K562 (cell line): ENCODE data around the gene MS4A18. TPM values are rescaled to one million over a fixed set of nuclear protein-coding genes. Genes with fewer than 3 reads are reported as not detected.

ENCODE experiments used
- ATAC-seq: fragments of 200-7000 bp; cut with Tn5 transposase; 3 replicates; pipeline ENCODE4 v1.9.1; 2020; ENCODE audit warnings: moderate library complexity
- Bru-seq: library from RNA; stranded (reverse); fragments of 400-500 nt; gene quantifications from one replicate; lab custom pipeline; 2021; lab: Mats Ljungman, UMichigan
- BruChase-seq, 2 experiments: library from RNA; stranded (reverse); fragments of 400-500 nt; gene quantifications; one replicate each; lab custom pipeline; 2021; lab: Mats Ljungman, UMichigan
- BruUV-seq: library from RNA; stranded (reverse); fragments of 400-500 nt; replicated peaks from 2 replicates; lab custom pipeline; 2021; lab: Mats Ljungman, UMichigan
- CTCF ChIA-PET: fragments of 300-600 bp; formaldehyde crosslinking; extraction: SDS; loops from one replicate; lab custom pipeline; 2021; ENCODE audit warnings: low intra/inter-chr PET ratio; lab: Yijun Ruan, JAX
- POLR2A ChIA-PET: fragments of 300-600, 350-650 bp; sonication (Branson Sonifier 250); formaldehyde crosslinking; extraction: SDS; loops from one replicate; lab custom pipeline; 2021; ENCODE audit warnings: antibody characterized with exemption, inconsistent platforms; lab: Yijun Ruan, JAX
- DNase-seq, 4 experiments: peaks; one replicate each; pipeline versions ENCODE4 v3.0.0 to v3.0.0-alpha.2; 2011 to 2018; ENCODE audit warnings: low spot score in 3 of 4, mixed read lengths in 3 of 4; ENCODE audit errors: extremely low read depth in 1 of 4
- FAIRE-seq: peaks from 2 replicates; lab custom pipeline; 2011; peaks lifted over from hg19 to GRCh38; lab: Jason Lieb, UNC
- H2AFZ ChIP-seq: 2 replicates; pipeline ENCODE4 v1.6.0; 2011; ENCODE audit warnings: low read depth, low read length, control low read depth, inconsistent platforms
- H3K27ac ChIP-seq: fragments of 200-600 bp; 3 replicates; pipeline ENCODE4 v1.8.0; 2011; ENCODE audit warnings: low read depth, mild to moderate bottlenecking, control low read depth, inconsistent platforms, low read length, moderate library complexity, mixed read lengths; ENCODE audit errors: extremely low read depth
- H3K27me3 ChIP-seq, 2 experiments: fragments of 300-600 bp in 1 of 2; 2 replicates in 1 of 2; 3 replicates in 1 of 2; pipeline versions ENCODE4 v1.6.0 to v1.8.0; 2011; ENCODE audit warnings: inconsistent platforms in 2 of 2, low read length in 2 of 2, mild to moderate bottlenecking in 1 of 2, mixed read lengths in 1 of 2, moderate library complexity in 1 of 2; ENCODE audit not compliant: control insufficient read depth in 2 of 2, insufficient read depth in 2 of 2
- H3K36me3 ChIP-seq: fragments of 300-600 bp; 3 replicates; pipeline ENCODE4 v1.8.0; 2011; ENCODE audit warnings: mild to moderate bottlenecking, low read length, inconsistent platforms; ENCODE audit not compliant: control insufficient read depth, insufficient read depth
- H3K4me1 ChIP-seq, 2 experiments: fragments of 200-600 bp in 1 of 2; replicated peaks in 1 of 2; 2 replicates in 1 of 2; 3 replicates in 1 of 2; pipeline versions ENCODE4 v1.5.1 to v1.8.0; 2011; ENCODE audit warnings: inconsistent platforms in 2 of 2, low read length in 2 of 2, mild to moderate bottlenecking in 1 of 2, mixed read lengths in 1 of 2, moderate library complexity in 1 of 2; ENCODE audit not compliant: control insufficient read depth in 2 of 2, insufficient read depth in 2 of 2
- H3K4me2 ChIP-seq: 2 replicates; pipeline ENCODE4 v1.6.1; 2011; ENCODE audit warnings: low read length, control low read depth, inconsistent platforms, mixed read lengths; ENCODE audit not compliant: insufficient read depth
- H3K4me3 ChIP-seq: fragments of 200-600 bp; sonication (generic), shearing (Covaris generic); 2 replicates; pipeline ENCODE4 v1.5.1; 2016; ENCODE audit warnings: control low read depth, inconsistent platforms
- H3K79me2 ChIP-seq: fragments of 200-600 bp; 3 replicates; pipeline ENCODE4 v1.8.0; 2011; ENCODE audit warnings: low read length, inconsistent platforms; ENCODE audit not compliant: control insufficient read depth, insufficient read depth
- H3K9ac ChIP-seq, 2 experiments: 2 replicates each; pipeline versions ENCODE4 v1.6.0 to v1.6.1; 2011; ENCODE audit warnings: low read depth in 2 of 2, low read length in 2 of 2, control low read depth in 1 of 2, inconsistent platforms in 1 of 2, mild to moderate bottlenecking in 1 of 2, mixed read lengths in 1 of 2; ENCODE audit not compliant: insufficient read depth in 1 of 2
- H3K9me1 ChIP-seq: one replicate; pipeline ENCODE4 v1.6.0; 2011; ENCODE audit warnings: inconsistent platforms, mild to moderate bottlenecking, low read length, moderate library complexity; ENCODE audit not compliant: control insufficient read depth, insufficient read depth
- H3K9me3 ChIP-seq: replicated peaks from 2 replicates; pipeline ENCODE4 v1.5.1; 2011; ENCODE audit warnings: low read depth, low read length, inconsistent platforms; ENCODE audit not compliant: control insufficient read depth, insufficient read depth
- H4K20me1 ChIP-seq: replicated peaks from 2 replicates; pipeline ENCODE4 v1.6.1; 2011; ENCODE audit warnings: low read length, inconsistent platforms, mixed read lengths; ENCODE audit not compliant: control insufficient read depth, insufficient read depth
- HCFC1 ChIP-seq: IDR thresholded peaks from 2 replicates; pipeline ENCODE4 v1.6.1; 2012; ENCODE audit warnings: low read depth, low read length, improper control_type of control experiment
- JUND ChIP-seq, 2 experiments: IDR thresholded peaks; 2 replicates in 1 of 2; 3 replicates in 1 of 2; pipeline ENCODE4 v1.6.1; 2011; ENCODE audit warnings: borderline replicate concordance in 2 of 2, low read depth in 2 of 2, low read length in 2 of 2, improper control_type of control experiment in 1 of 2, missing biosample characterization in 1 of 2, missing genetic modification characterization in 1 of 2, missing genetic modification reagents in 1 of 2
- NRF1 ChIP-seq, 2 experiments: fragments of 450-650 bp; IDR thresholded peaks in 1 of 2; conservative IDR thresholded peaks in 1 of 2; 2 replicates each; pipeline ENCODE4 v1.6.1; 2014; ENCODE audit warnings: mild to moderate bottlenecking in 2 of 2
- POLR3G ChIP-seq: IDR thresholded peaks from 2 replicates; pipeline ENCODE4 v1.6.1; 2011; ENCODE audit not compliant: insufficient read length, insufficient replicate concordance; ENCODE audit errors: extremely low read depth
- PRMT5 ChIP-seq: sonication (generic); formaldehyde crosslinking; IDR thresholded peaks from 2 replicates; pipeline ENCODE4 v1.5.0; 2020; ENCODE audit warnings: missing genetic modification reagents
- SLC30A9 ChIP-seq: fragments of 250-450 bp; sonication (Bioruptor Pico); IDR thresholded peaks from 2 replicates; pipeline ENCODE4 v1.8.0; 2022; ENCODE audit warnings: mild to moderate bottlenecking, moderate library complexity
- TRIM28 ChIP-seq: fragments of 450-650 bp; IDR thresholded peaks from 2 replicates; pipeline ENCODE4 v1.6.1; 2017
- ZBTB1 ChIP-seq: sonication (generic); formaldehyde crosslinking; IDR thresholded peaks from 2 replicates; pipeline ENCODE4 v1.8.1; 2023; ENCODE audit warnings: missing genetic modification reagents, low read depth, mild to moderate bottlenecking, borderline replicate concordance
- ZFP1 ChIP-seq: fragments of 450-650 bp; formaldehyde crosslinking; IDR thresholded peaks from 2 replicates; pipeline ENCODE4 v1.4.0; 2020; ENCODE audit warnings: mild to moderate bottlenecking, mixed read lengths
- WGBS: fragments of 100-300 bp; shearing (Covaris generic); methylation state at CpG from one replicate; pipeline ENCODE4 v1.1.6; 2016; ENCODE audit warnings: low coverage, mixed read lengths; ENCODE audit not compliant: insufficient coverage; ENCODE audit errors: missing lambda C conversion rate; 5-methylcytosine and 5-hydroxymethylcytosine counted together
- in situ Hi-C: fragments of 300-500 bp; cut with MboI; formaldehyde crosslinking; loops from 4 replicates; pipeline ENCODE4 v1.15.0; 2018; ENCODE audit warnings: inconsistent platforms, mixed read lengths
- intact Hi-C: fragments of 100-400 bp; cut with micrococcal nuclease; formaldehyde crosslinking; loops from 2 replicates; pipeline ENCODE4 v1.14.2; 2022
- long read RNA-seq, 3 experiments: library from polyadenylated mRNA in 2 of 3; library from RNA in 1 of 3; unstranded in 2 of 3; stranded (forward) in 1 of 3; transcript quantifications; one replicate each; pipeline ENCODE4 v2.0.0, GENCODE V29; 2019 to 2022
- polyA minus RNA-seq, 3 experiments: library from RNA; depleted of rRNA, polyadenylated mRNA; stranded (reverse); fragments of >200 nt; gene quantifications; 2 replicates each; pipeline ENCODE4 v1.2.3, GENCODE V29; 2011
- polyA plus RNA-seq, 8 experiments: library from polyadenylated mRNA; depleted of rRNA in 4 of 8; stranded (reverse) in 5 of 8; unstranded in 3 of 8; fragments of >200 nt; fragmentation: Nextera tagmentation in 2 of 8; fragmentation: Illumina TruSeq in 1 of 8; extraction: Ambion mirVana in 2 of 8; extraction: Trizol in 1 of 8; gene quantifications; 2 replicates each; pipeline versions ENCODE4 v1.2.1 to v1.2.3, GENCODE V29; 2011 to 2014; ENCODE audit warnings: inconsistent platforms in 1 of 8, missing spikeins in 1 of 8
- total RNA-seq, 7 experiments: library from RNA; depleted of rRNA in 6 of 7; stranded (reverse); fragments of >200 nt in 6 of 7; fragmentation: Illumina TruSeq in 2 of 7; extraction: Trizol in 2 of 7; gene quantifications; 2 replicates each; pipeline versions ENCODE4 v1.2.1 to v1.2.3, GENCODE V29; 2011 to 2021; ENCODE audit warnings: low replicate concordance in 1 of 7
- TF ChIP-seq, protein P1 (sequence below): fragments of 250-450 bp; sonication (Bioruptor Pico); IDR thresholded peaks from 2 replicates; pipeline ENCODE4 v1.8.0; 2021; ENCODE audit warnings: borderline replicate concordance, mild to moderate bottlenecking, moderate library complexity; ENCODE audit not compliant: poor library complexity, severe bottlenecking
- TF ChIP-seq, protein P2 (sequence below): fragments of 450-650 bp; formaldehyde crosslinking; IDR thresholded peaks from 2 replicates; pipeline ENCODE4 v1.4.0; 2022; ENCODE audit warnings: mild to moderate bottlenecking, moderate library complexity
- TF ChIP-seq, protein P3 (sequence below): sonication (generic); formaldehyde crosslinking; IDR thresholded peaks from 2 replicates; pipeline ENCODE4 v1.8.1; 2023; ENCODE audit warnings: mild to moderate bottlenecking, missing genetic modification reagents, moderate library complexity

MS4A18 gene
- total RNA-seq (2011; cell fraction: chromatin; rRNA removed; ENCODE audit: low replicate concordance): not detected in 2 replicates
- total RNA-seq (2011; cell fraction: nucleolus; rRNA removed): not detected in 2 replicates
- not detected in 2 replicates for total RNA-seq (2011; cell fraction: nucleoplasm; rRNA removed)
- total RNA-seq (2014; rRNA removed): not detected in 2 replicates
- not detected in 2 replicates for total RNA-seq (2014; rRNA removed; fragmentation: Illumina TruSeq; extraction: Trizol)
- total RNA-seq (2015; rRNA removed; fragmentation: Illumina TruSeq; extraction: Trizol): not detected in 2 replicates
- total RNA-seq (2021): not detected in 2 replicates
- polyA plus RNA-seq (2011; rRNA removed): not detected in 2 replicates
- polyA plus RNA-seq (2011; cell fraction: cytosol; rRNA removed): not detected in 2 replicates
- polyA plus RNA-seq (2011; cell fraction: nucleus; rRNA removed): not detected in 2 replicates
- not detected in 2 replicates for polyA plus RNA-seq (2012)
- not detected in 2 replicates for polyA plus RNA-seq (2014; fragmentation: Illumina TruSeq; extraction: Trizol)
- not detected for polyA plus RNA-seq (2014; fragmentation: Nextera tagmentation; extraction: Ambion mirVana)
- polyA plus RNA-seq (2014; rRNA removed): not detected in 2 replicates
- not detected in 2 replicates for polyA minus RNA-seq (2011; rRNA and poly(A)+ RNA removed)
- polyA minus RNA-seq (2011; cell fraction: cytosol; rRNA and poly(A)+ RNA removed): not detected in 2 replicates
- not detected in 2 replicates for polyA minus RNA-seq (2011; cell fraction: nucleus; rRNA and poly(A)+ RNA removed)
- Bru-seq, nascent RNA: not detected
- BruChase-seq, experiment 1, labeled RNA remaining after a 2-hour chase: not detected
- BruChase-seq, experiment 2, labeled RNA remaining after a 6-hour chase: not detected
- long read RNA-seq, experiment 1: 0 reads
- long read RNA-seq, experiment 2: 0 reads
- long read RNA-seq, experiment 3: 0 reads

DNA sequence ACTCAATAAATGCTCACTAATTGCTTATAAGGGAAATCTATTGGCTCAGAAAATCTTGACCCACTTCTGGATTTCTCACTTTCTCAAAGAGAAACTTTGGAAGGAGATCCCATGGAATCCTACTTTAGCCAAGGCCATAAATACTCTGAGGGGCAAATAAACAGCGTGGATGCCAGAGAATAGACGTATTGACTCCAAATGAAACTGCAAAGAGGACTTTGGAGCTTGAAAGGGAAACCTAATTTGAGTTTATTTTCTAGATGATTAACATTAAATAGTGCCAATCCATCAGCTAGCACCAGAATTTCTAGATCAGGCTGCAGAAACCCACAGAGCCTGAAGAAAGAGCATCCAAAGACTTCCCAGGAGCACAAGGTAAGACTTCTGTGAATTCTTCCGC, at the start of gene MS4A18:
Gene MS4A18 (plus strand): TSS at position 301 of the 400 bp plus-strand sequence.
- ChIA-PET POLR2A (no interaction called here), CTCF (no interaction called here)
- H3K9ac ChIP-seq: no peak within 1 kb of the TSS
- FAIRE-seq: no peak
- H2AFZ ChIP-seq: no peak within 1 kb of the TSS
- no peak within 1 kb of the TSS for H3K4me3 ChIP-seq
- H3K9me3 ChIP-seq: no peaks in the 10 kb centered on the region
- intact Hi-C loops: no loop called here
- no peak within 1 kb of the TSS for H3K4me2 ChIP-seq
- no TSS peak for BruUV-seq
- H3K27ac ChIP-seq: no peak within 1 kb of the TSS
- TF ChIP-seq, protein P1, sequence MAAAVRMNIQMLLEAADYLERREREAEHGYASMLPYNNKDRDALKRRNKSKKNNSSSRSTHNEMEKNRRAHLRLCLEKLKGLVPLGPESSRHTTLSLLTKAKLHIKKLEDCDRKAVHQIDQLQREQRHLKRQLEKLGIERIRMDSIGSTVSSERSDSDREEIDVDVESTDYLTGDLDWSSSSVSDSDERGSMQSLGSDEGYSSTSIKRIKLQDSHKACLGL (CRISPR knock-in tag): no peak
- TF ChIP-seq ZBTB1 (CRISPR knock-in tag) (no peak), PRMT5 (no peak), JUND (IDR thresholded peaks at IDR 0.05; ENCODE audit: borderline replicate concordance, low read depth, low read length) (no peak), JUND (tag; IDR thresholded peaks at IDR 0.05; ENCODE audit: borderline replicate concordance, low read depth, low read length) (no peak), ZFP1 (CRISPR knock-in tag) (no peak), SLC30A9 (no peak), POLR3G (no peak), NRF1 (conservative IDR thresholded peaks at IDR 0.05 in 1 of 2, IDR thresholded peaks at IDR 0.05 in 1 of 2) (no peak), HCFC1 (no peak), TRIM28 (no peak)
- TF ChIP-seq, protein P2, sequence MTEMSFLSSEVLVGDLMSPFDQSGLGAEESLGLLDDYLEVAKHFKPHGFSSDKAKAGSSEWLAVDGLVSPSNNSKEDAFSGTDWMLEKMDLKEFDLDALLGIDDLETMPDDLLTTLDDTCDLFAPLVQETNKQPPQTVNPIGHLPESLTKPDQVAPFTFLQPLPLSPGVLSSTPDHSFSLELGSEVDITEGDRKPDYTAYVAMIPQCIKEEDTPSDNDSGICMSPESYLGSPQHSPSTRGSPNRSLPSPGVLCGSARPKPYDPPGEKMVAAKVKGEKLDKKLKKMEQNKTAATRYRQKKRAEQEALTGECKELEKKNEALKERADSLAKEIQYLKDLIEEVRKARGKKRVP: no peak
- TF ChIP-seq, protein P3, sequence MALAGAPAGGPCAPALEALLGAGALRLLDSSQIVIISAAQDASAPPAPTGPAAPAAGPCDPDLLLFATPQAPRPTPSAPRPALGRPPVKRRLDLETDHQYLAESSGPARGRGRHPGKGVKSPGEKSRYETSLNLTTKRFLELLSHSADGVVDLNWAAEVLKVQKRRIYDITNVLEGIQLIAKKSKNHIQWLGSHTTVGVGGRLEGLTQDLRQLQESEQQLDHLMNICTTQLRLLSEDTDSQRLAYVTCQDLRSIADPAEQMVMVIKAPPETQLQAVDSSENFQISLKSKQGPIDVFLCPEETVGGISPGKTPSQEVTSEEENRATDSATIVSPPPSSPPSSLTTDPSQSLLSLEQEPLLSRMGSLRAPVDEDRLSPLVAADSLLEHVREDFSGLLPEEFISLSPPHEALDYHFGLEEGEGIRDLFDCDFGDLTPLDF: no peak
- TF ChIP-seq, all 486 proteins: peak for 0
- H3K4me1 ChIP-seq: no peaks in the 10 kb centered on the region
- WGBS: 0% methylated on average over 3 of the region's 3 CpGs
- no peak for ATAC-seq
- no peaks in the 10 kb centered on the region for H4K20me1 ChIP-seq
- H3K9me1 ChIP-seq: no peaks in the 10 kb centered on the region
- no peaks in the 10 kb centered on the region for H3K79me2 ChIP-seq
- no peak for DNase-seq
- H3K27me3 ChIP-seq: peaks cover 21 to 37% of the 10 kb centered on the region in 2 experiments
- in situ Hi-C loops: no loop called here
- H3K36me3 ChIP-seq: no peaks in the 10 kb centered on the region
